Cerebellar nuclear complex (tissue), 1 donor: ENCODE results near the gene SLC35G2.
A peak's percentile ranks its signal among the peaks of the same experiment; 100 is the strongest.
"Not testable (repeated sequence)": the region's sequence is repeated elsewhere in the genome, so short reads cannot be mapped to it uniquely, and the experiment has no call there.

ENCODE experiments used
- DNase-seq, 2 experiments: peaks; one replicate each; lab custom pipeline; 2025; lab: John Stamatoyannopoulos, UW

SLC35G2 gene

GRCh38 chr3:136818769-136819391 lies at the start of gene SLC35G2:
Gene SLC35G2, plus strand, starts transcription at chr3:136819126. Its CDS starts 35,335 bp downstream, at chr3:136854461.
- no peak for DNase-seq

DNA sequence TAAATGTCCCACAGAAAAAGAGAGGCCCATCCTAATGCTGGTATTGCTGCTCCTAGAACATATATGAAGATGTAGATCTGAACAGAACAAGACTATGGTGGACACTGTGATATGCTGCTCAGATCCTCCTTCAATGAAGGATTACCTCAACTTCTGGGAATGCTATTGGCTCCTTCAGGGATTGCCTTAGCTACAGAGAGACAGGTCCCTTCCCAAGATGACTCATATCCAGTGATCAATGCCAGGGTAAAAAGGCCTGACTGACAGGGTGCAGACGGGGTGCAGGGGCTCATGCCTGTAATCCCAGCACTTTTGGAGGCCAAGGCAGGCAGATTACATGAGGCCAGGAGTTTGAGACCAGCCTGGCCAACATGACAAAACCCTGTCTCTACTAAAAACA lies 46.2 kb upstream of the SLC35G2 start:
- DNase-seq = no peak

DNA sequence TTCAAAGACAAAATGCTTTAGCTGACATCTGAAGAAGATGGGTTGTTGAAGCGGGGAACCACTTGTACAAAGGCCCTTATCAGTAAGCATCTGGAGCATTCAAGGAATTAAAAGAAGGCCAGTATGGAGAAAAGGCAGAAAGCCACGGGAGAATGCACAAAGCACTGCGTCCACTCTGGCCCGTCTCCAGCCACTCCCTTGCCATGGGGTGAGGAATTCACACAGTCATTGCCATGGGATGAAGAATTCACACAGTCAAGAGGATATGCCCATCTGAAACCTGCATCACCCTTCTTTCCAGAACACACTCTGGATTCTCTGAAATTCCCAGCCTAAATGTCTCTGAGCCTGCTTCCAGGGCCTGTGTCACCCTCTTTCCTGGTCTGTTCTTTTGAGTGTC lies 40.1 kb upstream of the SLC35G2 start:
- no peak for DNase-seq

- no peak for DNase-seq
Measured at GRCh38 chr3:136780741-136781140, 38.2 kb upstream of the SLC35G2 start.

DNA sequence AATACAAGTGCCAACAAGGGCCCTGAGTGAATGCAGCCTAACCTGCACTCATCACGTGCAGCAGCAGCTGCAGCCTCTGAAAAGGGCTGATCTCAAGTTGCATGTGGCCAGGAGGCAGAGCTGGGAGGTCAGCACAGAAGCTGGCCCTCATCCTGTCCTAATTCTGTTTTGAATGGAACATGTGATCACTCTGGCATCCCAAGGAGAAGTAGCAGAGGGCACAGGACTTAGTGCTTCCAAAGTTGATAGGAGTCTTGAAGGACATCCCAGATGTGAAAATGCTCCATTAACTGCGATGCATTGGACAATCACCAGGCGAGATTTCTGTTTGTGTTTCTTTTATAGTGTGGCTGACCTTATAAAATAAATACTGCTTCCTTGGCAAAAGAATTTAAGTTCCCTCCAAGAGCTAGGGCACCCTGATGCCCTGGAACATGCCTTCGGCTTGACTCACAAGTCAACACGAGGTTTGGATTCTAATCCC lies 35.2 kb upstream of the SLC35G2 start:
- no peak for DNase-seq

GRCh38 chr3:136787349-136787748 lies 31.6 kb upstream of the SLC35G2 start:
- peak in 1 of 2 experiments; percentile 29 for DNase-seq

DNA sequence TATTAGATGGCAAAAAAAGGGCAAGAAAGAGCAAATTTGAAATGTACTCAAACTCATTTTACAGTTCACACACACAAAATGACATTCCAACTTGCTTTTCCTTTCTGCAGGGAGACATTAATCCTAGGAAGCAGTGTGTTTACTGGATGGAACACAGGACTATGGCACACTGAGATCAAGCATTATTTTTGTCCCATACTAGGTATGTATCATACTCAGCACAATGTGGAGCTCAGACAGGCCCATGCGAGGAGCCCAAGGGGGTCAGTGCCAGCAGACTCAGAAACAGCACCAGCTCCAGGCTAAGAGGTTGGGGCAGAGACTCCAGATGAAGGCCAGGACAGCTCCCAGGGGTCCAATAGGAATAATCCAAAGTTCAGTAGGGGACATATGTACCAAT lies 30.8 kb upstream of the SLC35G2 start:
- no peak for DNase-seq

GRCh38 chr3:136789976-136790375 lies 28.9 kb upstream of the SLC35G2 start:
- no peak for DNase-seq

GRCh38 chr3:136790786-136791185 lies 28.1 kb upstream of the SLC35G2 start:
- DNase-seq = peak in 1 of 2 experiments; percentile 29

- DNase-seq = peak; percentile 45 to 89
Measured at GRCh38 chr3:136792556-136793330, 26.2 kb upstream of the SLC35G2 start.

DNA sequence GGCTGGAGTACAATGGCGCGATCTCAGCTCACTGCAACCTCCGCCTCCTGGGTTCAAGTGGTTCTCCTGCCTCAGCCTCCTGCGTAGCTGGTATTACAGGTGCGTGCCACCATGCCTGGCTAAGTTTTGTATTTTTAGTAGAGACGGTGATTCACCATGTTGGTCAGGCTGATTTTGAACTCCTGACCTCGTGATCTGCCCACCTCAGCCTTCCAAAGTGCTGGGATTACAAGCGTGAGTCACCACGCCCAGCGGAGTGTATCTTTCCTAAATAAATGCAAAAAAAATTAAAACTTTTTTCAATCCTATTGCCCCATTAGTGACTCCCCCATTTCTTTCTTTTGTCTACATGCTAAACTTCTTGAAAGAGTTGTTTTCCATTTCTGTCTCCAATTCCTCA lies 17.8 kb upstream of the SLC35G2 start:
- not testable (repeated sequence) for DNase-seq

DNA sequence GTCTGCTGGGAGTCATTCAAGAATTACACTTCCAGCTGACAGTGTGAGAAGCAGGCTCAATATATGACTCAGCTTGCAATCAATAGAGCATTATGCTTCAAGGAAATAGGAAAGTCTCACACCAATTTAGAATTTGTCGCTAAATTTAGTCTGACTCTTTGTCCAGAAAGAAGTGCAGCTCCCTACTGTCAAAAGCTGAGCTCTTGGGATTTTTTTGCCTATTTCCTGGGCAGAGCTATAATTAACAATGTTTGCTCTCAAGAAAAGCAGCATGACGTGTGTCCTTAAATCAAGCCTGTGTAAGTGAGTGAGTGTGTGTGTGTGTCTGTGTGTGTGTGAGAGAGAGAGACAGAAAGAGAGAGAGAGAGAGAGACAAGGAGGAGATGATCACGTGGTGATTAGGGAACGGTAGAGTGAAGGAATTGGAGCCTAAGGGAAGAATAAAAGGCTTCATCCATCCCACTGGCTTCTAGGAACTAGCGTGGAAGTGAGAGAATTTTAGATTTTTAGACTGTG lies 16.4 kb upstream of the SLC35G2 start:
- no peak for DNase-seq

DNA sequence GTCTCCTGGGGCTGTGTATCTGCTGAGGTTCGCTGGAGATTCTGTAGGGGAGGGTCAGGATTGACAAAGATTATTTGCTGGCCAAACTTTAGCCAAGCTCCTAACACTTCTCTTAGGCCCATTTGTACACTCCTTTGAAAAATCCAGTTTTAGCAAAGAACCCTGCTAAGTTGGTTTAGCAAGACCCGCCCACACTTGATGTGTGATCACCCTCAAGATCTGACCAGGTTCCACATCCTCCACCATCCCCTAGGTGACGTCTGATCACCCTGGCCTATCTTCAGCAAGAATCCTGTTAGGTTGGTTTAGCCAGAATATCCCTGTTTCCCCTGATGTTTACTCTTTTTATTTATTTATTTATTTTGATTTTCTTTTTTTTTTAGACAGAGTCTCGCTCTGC lies 14.8 kb upstream of the SLC35G2 start:
- DNase-seq = no peak

- no peak for DNase-seq
Measured at GRCh38 chr3:136804813-136805212, 14.1 kb upstream of the SLC35G2 start.

GRCh38 chr3:136805795-136806194 lies 13.1 kb upstream of the SLC35G2 start:
- no peak for DNase-seq

DNA sequence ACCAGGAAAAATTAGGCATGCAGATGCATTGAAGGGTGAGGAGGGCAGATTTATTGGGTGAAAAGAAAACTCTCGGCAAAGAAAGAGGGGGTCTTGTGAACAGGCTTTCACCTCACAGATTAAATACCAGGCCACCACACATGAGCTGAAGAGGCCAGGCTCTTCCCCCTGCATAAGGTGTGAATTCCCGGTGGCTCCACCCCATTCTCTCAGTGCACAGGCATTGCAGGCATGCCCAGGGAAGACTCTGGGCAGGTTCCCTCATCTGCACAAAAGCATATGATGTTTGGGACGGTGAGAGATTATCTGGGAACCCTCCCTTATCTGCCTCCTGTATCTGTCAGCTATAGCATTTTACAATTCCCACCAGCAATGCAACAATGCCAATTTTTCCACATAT lies 7.2 kb upstream of the SLC35G2 start:
- no peak for DNase-seq

- DNase-seq = no peak
Measured at GRCh38 chr3:136817448-136817847, 1.5 kb upstream of the SLC35G2 start.

GRCh38 chr3:136818191-136818768 lies 646 bp upstream of the SLC35G2 start:
- DNase-seq = peak in 1 of 2 experiments; percentile 38

DNA sequence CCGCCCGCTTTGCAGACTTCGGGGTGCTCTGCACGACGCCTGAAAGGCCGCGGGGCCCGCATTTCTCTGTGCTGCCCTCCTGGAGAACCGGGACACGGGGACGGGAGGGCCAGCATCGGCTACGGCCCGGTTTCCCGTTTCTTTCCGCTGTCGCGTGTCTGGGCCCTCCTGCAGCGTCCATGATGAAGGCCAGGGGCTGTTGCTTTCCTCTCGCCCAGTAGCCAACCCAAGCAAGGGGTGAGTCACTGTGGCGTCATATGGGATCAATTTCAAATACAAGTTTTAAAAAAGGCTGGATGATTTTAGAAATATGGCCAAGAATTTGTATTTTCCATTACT lies 435 bp downstream of the SLC35G2 start:
- DNase-seq = peak in 1 of 2 experiments; percentile 5

GRCh38 chr3:136819731-136820679 lies 1.1 kb downstream of the SLC35G2 start:
- no peak for DNase-seq

DNA sequence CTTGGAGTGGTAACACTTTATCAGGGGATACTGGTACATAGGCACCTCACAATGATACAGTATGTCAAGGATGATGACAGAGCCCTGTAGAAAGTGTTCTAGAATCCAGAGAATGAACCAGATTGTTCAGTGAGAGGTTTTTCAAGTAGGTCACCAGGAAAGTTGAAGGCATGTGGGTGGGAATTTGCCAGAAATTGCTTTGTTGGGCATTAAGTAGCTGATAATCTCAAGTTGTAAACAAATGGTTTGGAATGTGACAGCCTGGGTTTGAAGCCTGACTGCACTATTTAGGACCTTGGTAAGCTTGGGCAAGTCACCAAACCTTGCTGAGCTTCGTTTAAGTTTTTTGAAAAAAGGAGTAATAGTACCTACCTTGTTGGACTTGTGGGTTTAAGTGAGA lies 12.5 kb downstream of the SLC35G2 start:
- DNase-seq = no peak
